Stimulated activated CD8-positive, alpha-beta memory T cell treated with anti-CD3 and anti-CD28 coated beads, Interleukin-2, amount 100 ng/mL, for 48 hours (primary cell): ENCODE measurements around the gene NAA11.
"Not testable (repeated sequence)": the region's sequence is repeated elsewhere in the genome, so short reads cannot be mapped to it uniquely, and the experiment has no call there.

Experiments
- DNase-seq, 2 donors: peaks; one replicate each; pipeline ENCODE4 v3.0.0-alpha.2; 2020; ENCODE audit warnings: low read depth in 2 of 2

Gene NAA11

DNA sequence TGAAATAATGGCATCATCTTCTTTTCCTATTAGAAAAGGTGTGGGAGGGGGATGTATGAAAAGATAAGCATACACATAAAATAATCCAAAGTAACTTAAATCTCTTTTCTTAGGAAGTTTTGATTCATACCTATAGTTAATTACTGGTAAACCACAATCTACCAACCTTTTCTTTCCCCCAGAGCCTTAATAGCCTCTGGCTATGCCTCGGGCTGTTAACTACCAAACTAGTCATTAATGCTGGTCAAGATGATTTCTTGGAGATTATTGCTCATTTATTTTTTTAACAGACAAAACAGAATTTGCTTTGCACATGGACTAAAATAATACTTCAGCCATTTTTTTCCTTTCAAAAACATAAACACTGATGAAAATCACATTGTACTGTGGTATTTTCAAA, 16.9 kb downstream of the NAA11 start:
- no peak for DNase-seq

DNA sequence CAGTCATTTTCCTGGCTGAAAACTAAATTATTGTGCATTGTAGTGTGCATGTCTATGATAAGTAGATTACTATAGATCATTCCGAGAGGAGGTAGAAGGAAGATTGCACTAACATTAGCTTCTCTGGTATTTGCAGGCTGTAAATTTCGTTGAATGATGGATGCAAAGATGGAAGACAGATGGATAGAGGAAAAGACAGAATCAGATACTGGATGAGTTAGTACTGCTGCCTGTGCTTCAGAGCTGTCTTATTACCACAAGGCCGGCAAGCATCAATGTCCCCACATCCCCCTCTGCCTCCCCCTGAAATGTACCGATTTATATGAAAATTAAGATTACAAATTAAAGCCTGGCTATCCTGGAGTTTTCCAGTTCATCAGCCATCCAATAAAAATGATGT, 17.7 kb downstream of the NAA11 start:
- no peak for DNase-seq

DNA sequence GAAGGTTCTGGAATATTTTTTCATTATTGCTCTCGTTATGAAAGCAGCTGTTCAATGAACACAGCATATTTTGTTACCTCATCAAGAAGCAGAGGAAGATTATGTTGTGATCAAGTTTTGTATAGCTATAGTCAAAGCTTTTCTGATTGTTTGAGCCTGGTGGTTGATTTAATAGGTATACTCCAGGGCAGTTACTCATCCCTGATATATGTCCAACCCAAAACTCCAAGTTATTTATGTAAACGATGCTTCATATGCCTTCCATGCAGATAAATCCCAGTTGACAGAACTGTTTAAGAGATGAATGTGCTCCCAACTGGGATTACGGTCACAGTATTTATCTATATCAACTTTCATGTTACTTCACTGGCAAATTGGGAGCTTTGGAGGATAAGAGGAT, 19.1 kb downstream of the NAA11 start:
- DNase-seq: no peak

DNA sequence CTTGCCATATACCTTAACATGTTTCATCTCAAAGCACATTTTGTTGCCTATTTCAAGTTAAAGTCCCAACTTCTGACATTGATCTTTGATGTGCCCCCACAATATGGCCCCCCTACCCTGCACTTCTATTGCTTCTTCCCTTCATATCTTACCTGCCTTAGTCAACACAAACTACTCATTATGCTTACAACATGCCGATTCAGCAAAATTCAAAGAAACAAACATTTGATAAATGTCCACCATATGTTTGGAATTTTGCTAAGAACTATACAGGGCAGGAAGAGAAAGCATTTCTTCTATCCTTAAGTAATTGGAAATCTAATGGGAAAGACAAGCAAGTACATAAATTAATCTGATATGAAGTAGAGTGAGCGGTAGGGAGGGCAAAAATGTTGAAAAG, 25.6 kb downstream of the NAA11 start:
- no peak for DNase-seq

DNA sequence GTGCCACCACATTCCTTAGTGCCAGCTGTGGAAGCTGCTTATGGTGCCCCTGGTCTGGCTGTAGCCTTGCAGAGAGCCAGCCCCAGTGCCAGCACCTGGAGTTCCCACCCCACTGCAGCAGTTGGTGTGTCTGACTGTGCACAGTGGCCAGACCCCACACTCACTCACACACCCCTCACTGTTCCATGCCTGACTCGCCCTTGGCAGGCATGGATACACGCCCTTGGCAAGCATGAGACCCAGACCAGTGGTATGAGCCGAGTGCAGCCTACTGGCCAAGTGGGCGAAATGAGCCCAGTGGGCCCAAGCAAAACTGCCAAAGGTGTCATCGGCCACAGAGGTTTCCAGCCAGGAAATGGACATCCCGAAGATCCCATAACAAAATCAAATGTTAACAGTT, 27.4 kb downstream of the NAA11 start:
- DNase-seq: no peak

DNA sequence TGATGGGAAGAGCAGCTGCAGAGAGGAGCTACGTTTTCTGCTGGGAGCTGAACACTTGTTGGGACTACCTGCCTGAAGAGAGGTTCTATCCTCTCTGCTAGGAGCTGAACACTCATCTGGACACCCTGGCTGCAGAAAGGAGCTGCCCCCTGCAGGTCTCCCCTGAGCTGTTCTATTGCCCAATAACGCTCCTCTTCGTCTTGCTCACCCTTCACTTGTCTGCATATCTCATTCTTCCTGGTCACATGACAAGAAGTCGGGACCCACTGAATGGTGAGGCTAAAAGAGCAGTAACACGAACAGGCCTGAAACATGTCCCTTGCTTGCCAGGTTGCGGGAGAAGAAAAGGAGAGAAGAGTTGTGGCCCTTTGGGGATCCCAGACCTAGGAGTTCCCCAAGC, 27.8 kb downstream of the NAA11 start:
- no peak for DNase-seq

DNA sequence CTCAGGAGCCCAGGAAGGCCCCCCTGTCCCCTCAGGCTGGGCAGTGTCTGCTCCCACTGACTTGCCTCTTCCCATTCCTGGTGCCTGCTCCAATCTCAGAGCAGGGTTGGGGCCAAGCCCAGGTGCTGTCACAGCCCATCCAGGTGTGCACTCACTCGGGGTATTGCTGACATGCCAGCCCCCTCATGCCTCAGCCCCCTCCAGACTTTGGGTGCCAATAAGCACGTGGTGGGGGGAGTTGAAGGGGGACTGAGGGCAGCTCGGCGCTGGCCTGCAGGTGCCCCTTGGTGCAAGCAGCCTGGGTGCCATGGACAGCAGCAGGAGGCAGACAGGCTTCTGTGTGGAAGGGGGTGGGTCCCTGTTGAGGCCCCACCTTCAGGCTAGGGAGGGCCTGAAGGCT, 28.4 kb downstream of the NAA11 start:
- no peak for DNase-seq

DNA sequence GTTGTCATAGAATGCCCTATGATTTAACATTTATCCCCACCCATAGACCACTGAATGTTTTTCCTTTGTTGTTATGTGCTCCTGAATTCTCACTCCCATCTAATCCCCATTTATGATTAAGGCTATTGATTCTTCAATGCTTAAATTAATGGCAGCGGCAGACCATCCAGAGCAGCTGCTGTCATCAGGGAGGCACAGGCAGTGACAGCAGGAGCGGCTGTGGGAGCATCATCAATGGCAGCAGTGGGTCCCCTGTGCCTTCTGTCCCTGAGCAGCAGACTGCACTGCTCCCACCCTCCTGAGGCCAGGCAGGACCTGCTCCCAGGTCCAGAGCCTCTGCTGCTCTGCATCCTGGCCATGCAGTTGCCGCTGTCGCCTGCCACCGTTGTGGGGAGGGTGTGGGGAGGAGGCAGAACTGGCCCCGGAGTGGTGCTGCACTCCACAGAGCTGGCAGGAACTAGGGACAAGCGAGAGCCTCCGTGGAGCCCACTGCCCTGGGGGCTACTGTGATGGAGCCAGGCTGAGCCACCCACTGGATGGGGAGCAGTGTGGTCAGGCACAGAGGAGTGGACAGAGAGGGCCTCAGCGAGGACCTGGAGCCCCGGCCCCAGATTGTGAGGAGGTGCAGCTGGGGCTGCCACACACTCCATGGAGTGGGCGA, 29.0 kb downstream of the NAA11 start:
- DNase-seq: no peak

DNA sequence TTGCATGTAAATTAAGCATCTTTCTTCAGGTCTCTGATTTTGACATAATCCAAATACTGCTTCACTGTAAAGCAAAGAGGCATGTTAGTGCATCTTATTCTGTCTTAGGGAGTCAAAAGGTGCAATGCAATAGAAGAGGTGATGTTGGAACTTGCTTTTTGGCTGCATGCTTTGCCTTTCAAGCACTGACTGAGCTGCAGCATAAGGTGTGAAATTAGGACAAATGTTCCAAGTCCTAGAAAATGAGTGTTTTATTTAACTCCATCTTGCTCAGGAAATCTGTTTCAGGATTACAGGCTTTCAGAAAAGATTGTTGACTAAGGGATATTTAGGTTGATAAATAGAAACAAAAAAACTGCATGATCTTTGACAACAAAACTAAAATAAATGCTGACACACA, 30.8 kb downstream of the NAA11 start:
- no peak for DNase-seq

DNA sequence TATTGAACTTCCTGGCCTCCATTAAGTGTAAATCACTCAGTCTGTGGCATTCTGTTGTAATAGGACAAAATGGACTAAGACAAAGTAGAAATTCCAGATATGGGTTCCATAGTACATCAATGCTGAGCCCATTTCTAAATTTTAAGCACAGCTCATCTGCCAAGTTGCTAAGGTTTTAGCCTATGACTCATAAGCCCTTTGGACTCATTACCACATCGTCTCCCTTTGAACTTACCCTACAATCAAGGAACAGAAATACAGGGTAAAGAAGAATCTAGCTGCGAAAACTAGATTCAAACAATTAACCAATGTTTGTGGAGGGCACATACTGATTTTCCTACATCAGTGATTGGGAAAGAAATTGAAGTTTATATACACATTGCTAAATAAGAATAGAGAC, 31.8 kb downstream of the NAA11 start:
- DNase-seq: no peak

DNA sequence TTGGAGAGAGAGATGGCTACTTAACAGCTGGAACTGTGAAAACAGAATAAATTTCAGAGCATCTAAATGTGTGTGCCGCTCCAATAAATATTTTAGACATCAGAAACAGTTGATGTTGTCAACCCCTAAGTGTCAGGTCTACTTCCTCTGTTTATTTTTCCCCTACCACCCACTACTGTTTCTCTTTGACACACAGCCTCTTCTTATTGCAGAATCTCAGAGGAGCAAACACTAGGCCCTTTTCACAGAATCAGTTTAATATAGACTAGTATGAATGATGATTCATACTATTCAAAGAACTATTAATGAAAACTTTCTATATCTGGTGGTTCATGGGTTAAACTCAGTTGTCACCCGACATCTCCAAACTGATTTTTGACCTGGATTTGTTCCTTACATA, 33.9 kb downstream of the NAA11 start:
- no peak for DNase-seq

DNA sequence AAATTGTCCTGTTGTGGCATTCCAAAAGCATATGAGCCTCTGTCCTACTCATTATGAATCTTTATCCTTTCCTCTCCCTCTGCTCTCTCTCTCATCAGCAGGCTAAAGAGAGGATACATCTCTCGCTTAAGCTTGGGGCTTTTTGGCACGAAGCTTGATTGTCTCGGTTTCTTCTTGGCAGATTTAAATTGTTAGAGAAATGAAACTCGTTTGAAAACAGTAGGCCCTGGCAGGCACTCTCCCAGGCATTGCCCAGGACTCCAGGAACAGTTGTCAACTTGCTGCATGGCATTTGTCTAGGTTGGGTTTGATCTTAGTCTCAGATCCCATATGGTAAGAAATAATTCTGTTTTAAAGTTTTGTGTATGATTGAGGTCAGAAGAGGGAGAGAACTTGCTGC, 35.5 kb downstream of the NAA11 start:
- DNase-seq: no peak

DNA sequence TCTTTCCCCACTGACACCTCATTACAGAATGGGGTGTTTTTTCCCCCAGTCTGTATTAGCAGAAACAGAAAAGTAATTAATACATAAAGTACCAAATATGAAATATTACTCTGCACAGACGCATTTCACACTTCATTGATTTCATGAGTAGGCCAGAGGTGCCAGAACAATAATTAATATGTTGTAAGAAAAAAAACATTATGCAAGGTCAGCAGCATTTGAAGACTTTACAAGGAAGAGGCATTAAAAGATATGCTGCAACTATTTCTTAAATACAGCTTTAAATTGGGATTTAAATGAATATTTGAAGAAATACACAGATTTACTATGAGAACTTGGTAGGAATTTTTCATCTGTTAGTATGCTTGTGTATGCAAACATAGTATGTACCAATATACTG, 37.7 kb downstream of the NAA11 start:
- DNase-seq: no peak

DNA sequence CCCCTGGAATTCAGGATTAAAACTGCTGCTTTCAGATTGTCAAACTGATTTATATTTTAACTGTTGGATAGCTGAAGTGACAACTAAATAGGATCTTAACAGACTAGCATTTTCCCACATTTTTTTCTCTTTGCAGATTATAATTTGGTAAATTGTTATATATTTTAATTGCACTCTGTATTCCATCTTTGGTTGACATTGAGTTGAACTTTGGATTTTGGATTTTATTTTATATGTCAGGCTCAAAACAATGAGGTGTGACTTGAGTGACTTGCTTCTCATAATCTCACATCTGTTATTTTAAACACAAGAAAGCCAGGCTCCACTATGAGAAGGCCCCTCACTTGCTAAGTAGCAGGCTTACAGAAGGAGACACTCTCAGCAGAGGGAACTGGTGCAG, 38.1 kb downstream of the NAA11 start:
- DNase-seq: no peak

DNA sequence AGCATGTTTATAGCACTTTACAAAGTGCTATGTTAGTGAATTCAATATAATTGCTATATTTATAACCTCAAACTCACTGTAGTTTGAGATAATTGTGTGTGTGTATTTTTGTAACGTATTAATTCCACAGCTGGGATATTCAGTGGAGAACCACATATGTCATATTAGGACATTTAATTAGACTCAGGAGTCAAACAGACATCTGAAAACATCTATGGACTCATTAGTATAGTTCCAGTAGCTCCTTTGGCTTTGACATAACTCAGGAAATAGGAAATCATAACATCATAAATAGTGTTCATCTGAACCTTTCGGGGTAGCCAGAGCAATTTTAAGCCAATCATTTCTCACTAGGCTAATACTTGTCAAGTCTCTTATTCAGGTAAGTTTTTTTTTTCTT, 38.8 kb downstream of the NAA11 start:
- DNase-seq: no peak

DNA sequence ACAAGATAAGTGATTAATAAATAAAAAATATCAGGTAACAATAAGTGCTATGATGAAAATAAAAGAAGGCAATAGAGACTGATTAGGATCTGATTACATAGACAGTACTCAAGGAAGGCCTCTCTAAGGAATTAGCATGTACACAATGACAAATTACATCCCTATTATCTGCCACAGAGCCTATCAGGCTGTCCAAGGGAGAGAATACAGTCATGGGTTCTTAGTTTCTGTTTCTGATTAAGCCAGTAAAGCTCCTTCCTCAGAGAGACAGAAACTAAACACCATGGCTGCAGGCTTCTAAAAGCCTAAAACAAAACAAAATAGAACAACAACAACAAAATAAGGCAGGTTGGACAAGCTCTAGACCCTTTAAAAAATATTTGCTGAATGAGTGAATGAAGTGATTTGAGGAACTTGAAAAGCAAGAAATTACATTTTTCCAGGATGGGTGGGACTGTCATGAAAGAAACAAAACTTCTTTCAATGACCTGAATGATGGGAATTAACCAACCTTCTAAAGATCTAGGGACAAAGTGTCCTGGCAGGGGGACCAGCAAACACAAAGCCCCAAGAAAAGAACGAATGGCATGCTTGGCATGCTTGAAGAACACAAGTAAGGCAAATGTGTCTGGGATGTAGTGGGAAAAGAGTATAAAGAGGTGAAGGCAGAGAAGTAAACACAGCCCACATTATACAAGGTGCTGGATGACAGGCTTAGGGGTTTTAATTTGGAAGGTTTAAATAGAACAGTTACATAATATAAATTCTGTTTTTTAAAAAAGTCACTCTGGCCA, 44.1 kb downstream of the NAA11 start:
- no peak for DNase-seq

DNA sequence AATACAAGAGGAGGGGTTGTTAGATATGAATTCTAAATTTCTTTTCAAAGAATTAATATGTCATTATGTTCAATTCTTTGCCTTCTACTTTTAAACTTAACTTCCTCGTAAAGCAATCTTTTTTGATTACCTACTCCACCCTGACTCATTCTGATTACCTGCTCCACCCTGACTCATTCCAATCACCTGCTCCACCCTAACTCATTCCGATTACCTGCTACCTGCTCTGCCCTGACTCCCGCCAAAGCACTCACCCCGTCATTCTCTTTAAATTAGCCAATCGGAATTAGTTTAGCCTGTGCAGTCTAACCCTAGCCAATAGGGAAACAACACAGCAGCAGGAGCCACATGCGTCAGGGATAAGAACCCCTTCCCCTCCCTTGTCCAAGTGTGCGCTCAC, 48.4 kb downstream of the NAA11 start:
- DNase-seq: not testable (repeated sequence)

DNA sequence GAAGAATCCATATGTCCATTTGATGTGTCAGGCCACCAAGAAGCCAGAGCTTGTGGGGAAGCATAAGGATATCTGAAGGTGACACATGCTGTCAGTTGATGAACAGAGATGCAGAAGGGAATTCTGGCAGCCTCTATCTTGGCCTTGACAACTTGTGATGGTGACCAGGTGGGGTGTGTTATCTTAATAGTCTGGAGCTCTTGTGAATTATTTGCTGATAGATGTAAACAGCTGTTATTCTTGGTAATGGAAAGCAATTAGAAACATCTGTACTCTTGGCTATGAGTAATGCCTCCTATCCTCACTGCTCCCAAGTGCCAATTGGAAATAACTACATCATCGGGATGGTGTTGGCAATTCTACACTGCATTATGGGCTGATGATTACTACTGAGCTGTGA, 51.9 kb downstream of the NAA11 start:
- DNase-seq: no peak

DNA sequence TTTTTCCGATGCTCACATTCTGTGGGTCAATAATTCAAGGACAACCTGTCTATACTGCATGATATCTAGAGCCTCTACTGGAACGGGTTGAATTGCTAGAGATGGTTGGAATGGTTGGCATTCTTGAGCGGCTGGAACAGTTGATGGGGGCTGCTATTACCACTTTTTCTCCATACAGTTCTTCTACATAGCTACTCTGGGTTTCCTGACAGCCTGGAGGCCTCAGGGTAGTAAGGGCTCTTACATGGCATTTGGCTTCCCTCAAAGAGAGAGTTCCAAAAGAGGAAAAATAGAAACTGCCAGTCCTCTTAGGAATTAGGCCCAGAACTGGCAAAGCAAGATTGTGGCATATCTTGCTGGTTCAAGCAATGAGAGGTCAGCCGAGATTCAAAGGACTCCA, 53.1 kb downstream of the NAA11 start:
- no peak for DNase-seq

DNA sequence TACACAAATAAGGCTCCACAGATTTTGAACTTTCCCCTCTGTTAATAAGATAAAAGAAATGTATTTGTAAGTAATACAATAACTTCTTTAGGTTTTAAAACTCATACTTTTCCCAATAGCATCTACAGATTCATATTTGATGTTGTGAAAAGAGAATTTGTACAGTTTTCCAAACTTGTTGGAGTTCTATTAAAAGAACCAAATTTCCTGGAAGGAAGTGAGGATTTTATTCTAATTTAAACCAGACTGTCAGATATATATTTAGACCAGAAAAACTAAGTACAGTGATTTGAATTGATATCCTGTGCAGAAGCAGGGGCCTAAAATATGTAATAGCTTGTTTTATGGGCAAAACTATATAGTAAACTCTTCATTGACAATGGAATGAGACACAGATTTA, 53.7 kb downstream of the NAA11 start:
- no peak for DNase-seq

DNA sequence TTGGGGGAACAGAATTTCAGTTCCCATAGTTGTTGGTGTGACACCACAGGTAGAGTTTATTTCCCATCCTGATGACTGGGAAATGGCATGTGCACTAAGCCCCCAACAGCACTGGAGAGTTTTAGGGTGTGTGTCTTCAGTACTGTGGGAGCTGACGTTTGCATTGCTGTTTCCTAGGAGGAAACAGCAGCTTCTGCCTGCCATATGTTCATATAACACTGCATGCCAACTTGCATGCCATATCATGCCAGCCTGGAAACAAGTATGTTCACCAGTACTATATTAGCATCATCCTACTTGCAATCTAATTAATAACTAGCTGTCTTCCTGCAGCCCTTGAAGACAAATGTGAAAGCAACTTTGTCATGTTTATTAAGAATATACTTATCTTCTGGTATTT, 58.2 kb downstream of the NAA11 start:
- DNase-seq: no peak
